Gastrocnemius medialis (tissue), 4 donors: ENCODE measurements around the gene TGM5. TPM values are rescaled to one million over a fixed set of nuclear protein-coding genes. Genes with fewer than 3 reads are reported as not detected.

Experiments
- ATAC-seq, 2 donors: fragments of 150-250 bp; one replicate each; pipeline ENCODE4 v1.9.1; 2016
- DNase-seq, 2 donors: peaks; one replicate each; pipeline ENCODE4 v3.0.0-alpha.2; 2019
- H3K27ac ChIP-seq, 4 donors: fragments of 200-600 bp; sonication (generic); 1 replicate in 1 of 4; 2 replicates in 3 of 4; pipeline ENCODE4 v1.5.1; 2016 to 2018; ENCODE audit warnings: mild to moderate bottlenecking in 2 of 4, moderate library complexity in 1 of 4
- H3K27me3 ChIP-seq, 3 donors: fragments of 200-600 bp; sonication (generic) in 2 of 3; 1 replicate in 1 of 3; 2 replicates in 2 of 3; pipeline versions ENCODE4 v1.5.1 to v1.6.0; 2016 to 2019; ENCODE audit warnings: mild to moderate bottlenecking in 1 of 3, moderate library complexity in 1 of 3
- H3K36me3 ChIP-seq, 2 donors: fragments of 200-600 bp; sonication (generic) in 1 of 2; one replicate each; pipeline ENCODE4 v1.5.1; 2017 to 2018
- H3K4me1 ChIP-seq, 2 donors: fragments of 200-600 bp; sonication (generic) in 1 of 2; one replicate each; pipeline ENCODE4 v1.5.1; 2016 to 2017; ENCODE audit warnings: mild to moderate bottlenecking in 2 of 2
- H3K4me3 ChIP-seq, 4 donors: fragments of 200-600 bp; sonication (generic) in 3 of 4; 1 replicate in 1 of 4; 2 replicates in 3 of 4; pipeline ENCODE4 v1.5.1; 2016 to 2019; ENCODE audit warnings: mild to moderate bottlenecking in 2 of 4
- H3K9me3 ChIP-seq, 3 donors: fragments of 200-600 bp; sonication (generic) in 2 of 3; 1 replicate in 1 of 3; 2 replicates in 2 of 3; pipeline ENCODE4 v1.5.1; 2016 to 2019
- POLR2A ChIP-seq, 2 donors: fragments of 450-650 bp; IDR thresholded peaks; one replicate each; pipeline ENCODE4 v1.6.1; 2017; ENCODE audit warnings: antibody characterized with exemption in 2 of 2, mild to moderate bottlenecking in 2 of 2, moderate library complexity in 2 of 2
- in situ Hi-C, 4 donors: fragments of 200-750 bp; cut with MboI; loops; one replicate each; pipeline versions ENCODE4 v1.15.0 to v1.8.0; 2017; ENCODE audit warnings: low sequenced_read_pairs in 4 of 4
- intact Hi-C: fragments of 100-400 bp; cut with DNase I; formaldehyde crosslinking; loops from one replicate; pipeline ENCODE4 v1.15.1; 2023; ENCODE audit warnings: low total_unique reads
- total RNA-seq, 4 donors: library from RNA; depleted of rRNA; stranded (reverse); fragments of >200 nt; gene quantifications; one replicate each; pipeline versions ENCODE4 v1.1.0 to v1.2.3, GENCODE V29; 2016
- TF ChIP-seq, protein P1 (sequence below), 5 experiments: fragments of 450-650 bp in 3 of 5; fragments of 200-600 bp in 2 of 5; sonication (generic) in 2 of 5; IDR thresholded peaks in 4 of 5; conservative IDR thresholded peaks in 1 of 5; 1 replicate in 4 of 5; 2 replicates in 1 of 5; pipeline ENCODE4 v1.5.1; 2016 to 2019; ENCODE audit warnings: antibody characterized with exemption in 5 of 5, mild to moderate bottlenecking in 3 of 5, moderate library complexity in 3 of 5

The TGM5 gene
- total RNA-seq, 4 donors from 2014 or later, result 1.4 TPM; not detected in 3

DNA sequence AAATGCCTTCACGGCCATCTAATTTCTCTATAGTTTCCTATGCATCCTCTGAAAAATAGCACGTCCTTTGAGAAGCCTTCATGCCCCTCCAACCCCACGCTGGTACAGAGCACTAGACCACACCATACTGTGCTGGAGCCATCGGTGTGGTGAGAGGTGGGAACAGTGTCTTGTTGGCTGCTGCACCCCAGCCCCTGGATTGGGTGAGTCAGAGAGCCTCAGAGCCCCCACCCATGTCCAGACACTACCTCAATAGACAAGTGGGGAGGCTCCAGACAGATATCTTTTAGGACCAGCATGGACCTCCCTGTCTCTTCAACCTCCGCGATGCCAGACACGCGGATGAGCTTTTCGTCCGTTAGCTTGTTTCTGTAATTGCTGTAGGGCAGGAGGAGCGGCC lies 12.1 kb upstream of the TGM5 start:
- TF ChIP-seq, protein P1, sequence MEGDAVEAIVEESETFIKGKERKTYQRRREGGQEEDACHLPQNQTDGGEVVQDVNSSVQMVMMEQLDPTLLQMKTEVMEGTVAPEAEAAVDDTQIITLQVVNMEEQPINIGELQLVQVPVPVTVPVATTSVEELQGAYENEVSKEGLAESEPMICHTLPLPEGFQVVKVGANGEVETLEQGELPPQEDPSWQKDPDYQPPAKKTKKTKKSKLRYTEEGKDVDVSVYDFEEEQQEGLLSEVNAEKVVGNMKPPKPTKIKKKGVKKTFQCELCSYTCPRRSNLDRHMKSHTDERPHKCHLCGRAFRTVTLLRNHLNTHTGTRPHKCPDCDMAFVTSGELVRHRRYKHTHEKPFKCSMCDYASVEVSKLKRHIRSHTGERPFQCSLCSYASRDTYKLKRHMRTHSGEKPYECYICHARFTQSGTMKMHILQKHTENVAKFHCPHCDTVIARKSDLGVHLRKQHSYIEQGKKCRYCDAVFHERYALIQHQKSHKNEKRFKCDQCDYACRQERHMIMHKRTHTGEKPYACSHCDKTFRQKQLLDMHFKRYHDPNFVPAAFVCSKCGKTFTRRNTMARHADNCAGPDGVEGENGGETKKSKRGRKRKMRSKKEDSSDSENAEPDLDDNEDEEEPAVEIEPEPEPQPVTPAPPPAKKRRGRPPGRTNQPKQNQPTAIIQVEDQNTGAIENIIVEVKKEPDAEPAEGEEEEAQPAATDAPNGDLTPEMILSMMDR (IDR thresholded peaks at IDR 0.05 in 4 of 5, conservative IDR thresholded peaks at IDR 0.05 in 1 of 5), result no peak
- TF ChIP-seq POLR2A (IDR thresholded peaks at IDR 0.05), result no peak
- H3K36me3 ChIP-seq, result no peaks in the 10 kb centered on the region
- ATAC-seq (no peak), DNase-seq (no peak)
- no peaks in the 10 kb centered on the region for H3K27me3 ChIP-seq
- in situ Hi-C loops (no loop called here), intact Hi-C loops (loop anchor here (10.0 kb wide), 1 partner anchor 174 kb away; the partner anchor contains the start of gene UBR1)
- no peaks in the 10 kb centered on the region for H3K9me3 ChIP-seq
- peaks cover 38 to 45% of the 10 kb centered on the region in 2 donors for H3K4me1 ChIP-seq
- no peak overlapping the region for H3K4me3 ChIP-seq
- no peak overlapping the region for H3K27ac ChIP-seq

DNA sequence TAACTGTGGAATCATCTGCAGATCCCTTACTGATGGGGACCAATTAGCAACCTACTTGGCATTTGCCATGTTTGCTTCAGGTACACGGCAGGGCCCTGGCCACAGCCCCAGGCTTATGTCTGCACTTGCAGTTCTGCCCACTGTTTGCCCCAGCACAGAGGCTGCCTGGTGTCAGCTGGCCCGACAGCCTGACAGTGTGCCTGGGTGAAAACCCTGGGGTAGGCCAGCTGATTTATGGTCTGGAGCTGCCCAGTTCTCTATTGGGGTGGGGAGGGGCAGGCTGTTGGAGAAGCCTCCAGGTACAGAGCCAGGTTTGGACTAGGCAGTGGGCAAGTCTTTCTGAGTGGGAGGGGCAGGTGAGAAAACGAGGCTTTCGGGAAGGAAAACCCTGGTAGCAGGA lies 11.2 kb upstream of the TGM5 start:
- H3K27ac ChIP-seq, result peak overlapping the region; percentile 65 to 85 (median 81)
- ATAC-seq, result peak in 1 of 2 donors; percentile 10
- H3K9me3 ChIP-seq, result no peaks in the 10 kb centered on the region
- intact Hi-C loops, result loop anchor here (2.0 to 10.0 kb wide), 2 partner anchors 39 to 173 kb away; partner anchors contain the start of gene UBR1
- in situ Hi-C loops, result no loop called here
- peak; percentile 41 to 60 for DNase-seq
- no peak overlapping the region for H3K4me3 ChIP-seq
- peaks cover 46 to 53% of the 10 kb centered on the region in 2 donors for H3K4me1 ChIP-seq
- no peak for TF ChIP-seq POLR2A (IDR thresholded peaks at IDR 0.05)
- TF ChIP-seq, protein P1 (IDR thresholded peaks at IDR 0.05 in 4 of 5, conservative IDR thresholded peaks at IDR 0.05 in 1 of 5), result no peak
- no peaks in the 10 kb centered on the region for H3K36me3 ChIP-seq
- no peaks in the 10 kb centered on the region for H3K27me3 ChIP-seq

DNA sequence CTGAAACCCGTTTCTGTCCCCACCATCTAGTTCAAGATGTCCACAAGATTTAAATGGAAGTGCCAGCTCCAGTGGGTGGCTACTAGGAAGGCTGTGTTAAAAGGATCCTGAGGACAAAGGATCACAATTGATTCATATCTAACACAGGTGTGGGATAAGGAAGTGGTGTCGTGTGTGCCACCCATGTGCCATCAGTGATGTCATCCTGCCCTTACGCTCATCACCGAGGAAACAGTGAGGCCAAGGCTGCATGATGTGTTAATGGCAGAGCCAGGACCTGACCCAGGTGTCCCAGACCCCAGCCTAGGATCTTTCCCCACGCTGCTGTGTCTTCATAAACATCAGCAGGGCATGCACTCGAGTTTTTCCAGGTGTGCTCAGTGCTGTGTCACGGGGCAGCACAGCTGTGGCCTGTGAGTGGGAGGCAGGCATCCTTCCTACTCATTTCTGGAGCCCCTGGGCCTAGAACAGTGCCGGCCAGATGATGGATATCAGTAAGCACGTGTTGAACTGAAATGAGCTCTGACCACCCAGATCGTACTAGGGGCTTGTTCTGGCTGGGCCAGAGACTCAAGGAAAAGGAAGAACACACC lies 10.6 kb upstream of the TGM5 start:
- Histone ChIP-seq H3K27ac (peak overlapping the region; percentile 65 to 85 (median 81)), H3K27me3 (no peaks in the 10 kb centered on the region), H3K9me3 (no peaks in the 10 kb centered on the region), H3K4me1 (peaks cover 46 to 53% of the 10 kb centered on the region in 2 donors), H3K4me3 (no peak overlapping the region), H3K36me3 (no peaks in the 10 kb centered on the region)
- TF ChIP-seq, protein P1 (IDR thresholded peaks at IDR 0.05 in 4 of 5, conservative IDR thresholded peaks at IDR 0.05 in 1 of 5), result no peak
- TF ChIP-seq POLR2A (IDR thresholded peaks at IDR 0.05), result no peak
- in situ Hi-C loops (no loop called here), intact Hi-C loops (loop anchor here (2.0 to 10.0 kb wide), 2 partner anchors 39 to 173 kb away; partner anchors contain the start of gene UBR1)
- DNase-seq (no peak), ATAC-seq (no peak)

DNA sequence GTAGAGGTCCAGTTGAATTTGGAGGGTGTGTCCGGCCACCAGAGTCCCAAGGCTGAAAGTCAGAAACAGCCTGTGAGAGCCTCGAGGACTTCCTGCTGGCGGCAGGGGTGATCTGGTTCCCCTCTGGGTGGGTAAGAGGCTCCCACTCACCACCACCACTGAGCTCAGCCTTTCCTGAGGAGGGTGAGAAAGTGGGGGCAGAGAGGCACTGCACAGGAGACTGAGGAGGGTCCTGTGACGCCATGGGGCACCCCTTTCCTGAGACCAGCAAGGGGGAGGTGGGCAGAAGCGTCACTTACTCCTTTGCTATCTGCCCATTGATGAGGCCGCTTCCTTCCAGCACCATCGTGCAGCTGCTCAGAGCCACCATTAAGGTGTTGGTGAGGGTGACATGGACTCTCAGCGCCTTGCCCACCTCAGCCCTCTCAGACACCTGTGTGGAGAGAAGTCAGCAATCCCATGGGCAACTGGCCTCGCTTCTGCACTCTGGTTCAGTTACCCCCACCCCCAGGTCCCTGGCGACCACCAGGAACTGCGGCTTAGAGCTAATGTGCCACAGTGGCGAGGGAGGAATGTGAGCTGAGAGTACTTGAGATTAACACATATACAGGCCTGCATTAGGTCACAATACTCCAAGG lies 10.0 kb upstream of the TGM5 start:
- no peaks in the 10 kb centered on the region for H3K27me3 ChIP-seq
- intact Hi-C loops, result loop anchor here (2.0 to 10.0 kb wide), 2 partner anchors 38 to 172 kb away; partner anchors contain the start of gene UBR1
- no peak for TF ChIP-seq POLR2A (IDR thresholded peaks at IDR 0.05)
- no peaks in the 10 kb centered on the region for H3K36me3 ChIP-seq
- H3K4me1 ChIP-seq, result peaks cover 46 to 53% of the 10 kb centered on the region in 2 donors
- peak overlapping the region; percentile 65 to 85 (median 81) for H3K27ac ChIP-seq
- DNase-seq, result no peak
- in situ Hi-C loops, result no loop called here
- no peaks in the 10 kb centered on the region for H3K9me3 ChIP-seq
- H3K4me3 ChIP-seq, result no peak overlapping the region
- no peak for ATAC-seq
